HEK293T (cell line): ENCODE data around the gene FBXW8.

Source experiments
- CTCF ChIA-PET: fragments of 350-600 bp; formaldehyde crosslinking; extraction: SDS; loops from one replicate; lab custom pipeline; 2021; ENCODE audit warnings: antibody characterized with exemption, inconsistent platforms; lab: Yijun Ruan, JAX
- POLR2A ChIA-PET: fragments of 350-600 bp; formaldehyde crosslinking; extraction: SDS; loops from one replicate; lab custom pipeline; 2020; ENCODE audit warnings: antibody characterized with exemption, inconsistent platforms; lab: Yijun Ruan, JAX
- DNase-seq: peaks from one replicate; pipeline ENCODE4 v3.0.0; 2012; ENCODE audit warnings: mixed read lengths; ENCODE audit errors: extremely low spot score
- ARNT ChIP-seq: fragments of 450-650 bp; IDR thresholded peaks from 2 replicates; pipeline ENCODE4 v1.6.1; 2017; ENCODE audit warnings: mild to moderate bottlenecking
- BHLHE40 ChIP-seq: fragments of 450-650 bp; IDR thresholded peaks from 2 replicates; pipeline ENCODE4 v1.6.1; 2016; ENCODE audit warnings: mild to moderate bottlenecking, moderate library complexity, borderline replicate concordance
- CTBP1 ChIP-seq: fragments of 450-650 bp; IDR thresholded peaks from 2 replicates; pipeline ENCODE4 v1.6.1; 2016; ENCODE audit warnings: borderline replicate concordance
- ELF4 ChIP-seq: fragments of 450-650 bp; IDR thresholded peaks from 2 replicates; pipeline ENCODE4 v1.6.1; 2017; ENCODE audit warnings: antibody characterized with exemption
- FOXA1 ChIP-seq: fragments of 450-650 bp; IDR thresholded peaks from 2 replicates; pipeline ENCODE4 v1.6.1; 2016; ENCODE audit warnings: mild to moderate bottlenecking
- FOXK2 ChIP-seq: fragments of 450-650 bp; IDR thresholded peaks from 2 replicates; pipeline ENCODE4 v1.6.1; 2016; ENCODE audit warnings: mild to moderate bottlenecking
- FOXM1 ChIP-seq: fragments of 450-650 bp; IDR thresholded peaks from 2 replicates; pipeline ENCODE4 v1.6.1; 2017; ENCODE audit warnings: mild to moderate bottlenecking, borderline replicate concordance
- HDGF ChIP-seq: fragments of 450-650 bp; IDR thresholded peaks from 2 replicates; pipeline ENCODE4 v1.6.1; 2017; ENCODE audit warnings: antibody characterized with exemption, borderline replicate concordance
- L3MBTL2 ChIP-seq: fragments of 450-650 bp; conservative IDR thresholded peaks from 2 replicates; pipeline ENCODE4 v1.6.1; 2016; ENCODE audit warnings: mild to moderate bottlenecking
- LEF1 ChIP-seq: fragments of 450-650 bp; IDR thresholded peaks from 2 replicates; pipeline ENCODE4 v1.6.1; 2017; ENCODE audit warnings: mild to moderate bottlenecking, borderline replicate concordance
- NFRKB ChIP-seq: fragments of 450-650 bp; IDR thresholded peaks from 2 replicates; pipeline ENCODE4 v1.6.1; 2016; ENCODE audit warnings: mild to moderate bottlenecking, moderate library complexity
- PKNOX1 ChIP-seq: fragments of 450-650 bp; IDR thresholded peaks from 2 replicates; pipeline ENCODE4 v1.6.1; 2016
- SP1 ChIP-seq: fragments of 450-650 bp; IDR thresholded peaks from 2 replicates; pipeline ENCODE4 v1.6.1; 2017
- SUZ12 ChIP-seq: fragments of 450-650 bp; IDR thresholded peaks from 2 replicates; pipeline ENCODE4 v1.6.1; 2016; ENCODE audit warnings: mild to moderate bottlenecking
- TARDBP ChIP-seq: fragments of 450-650 bp; IDR thresholded peaks from 2 replicates; pipeline ENCODE4 v1.6.1; 2016
- ZNF384 ChIP-seq: fragments of 450-650 bp; IDR thresholded peaks from 2 replicates; pipeline ENCODE4 v1.6.1; 2016

The FBXW8 gene

GRCh38 chr12:116962783-116963356 is 52.1 kb downstream of the FBXW8 start:
- TF ChIP-seq PKNOX1 (no peak), ZNF384 (no peak), SUZ12 (no peak), FOXA1 (no peak), FOXM1 (no peak), HDGF (no peak), NFRKB (no peak), BHLHE40 (no peak), FOXK2 (no peak), TARDBP (no peak), ELF4 (no peak), SP1 (no peak), CTBP1 (no peak), ARNT (no peak), L3MBTL2 (no peak), LEF1 (no peak)
- ChIA-PET POLR2A (no interaction called here), CTCF (no interaction called here)
- DNase-seq: no peak

- DNase-seq: no peak
- ChIA-PET POLR2A (no interaction called here), CTCF (no interaction called here)
- no peak for TF ChIP-seq CTBP1
- no peak for TF ChIP-seq SUZ12
- TF ChIP-seq HDGF: no peak
- no peak for TF ChIP-seq L3MBTL2
- TF ChIP-seq ELF4: no peak
- TF ChIP-seq BHLHE40: no peak
- no peak for TF ChIP-seq FOXM1
- TF ChIP-seq NFRKB: no peak
- TF ChIP-seq PKNOX1: no peak
- no peak for TF ChIP-seq TARDBP
- TF ChIP-seq ZNF384: no peak
Measured at GRCh38 chr12:116964054-116965050, 53.6 kb downstream of the FBXW8 start.

- TF ChIP-seq PKNOX1 (no peak), SP1 (no peak), L3MBTL2 (no peak)
- no peak for DNase-seq
- ChIA-PET POLR2A (no interaction called here), CTCF (no interaction called here)
Measured at GRCh38 chr12:116968986-116969385, 58.2 kb downstream of the FBXW8 start.

- POLR2A ChIA-PET: no interaction called here
- CTCF ChIA-PET: no interaction called here
Measured at GRCh38 chr12:116969615-116970585, 59.1 kb downstream of the FBXW8 start.

More at GRCh38 chr12:116969615-116970585, 59.1 kb downstream of the FBXW8 start:
- DNase-seq: no peak
- TF ChIP-seq FOXA1 (no peak), TARDBP (no peak), SUZ12 (no peak), BHLHE40 (no peak), ZNF384 (no peak), ARNT (no peak), PKNOX1 (no peak), LEF1 (no peak), SP1 (no peak), HDGF (no peak), ELF4 (no peak), NFRKB (no peak), L3MBTL2 (no peak), FOXK2 (no peak), CTBP1 (no peak), FOXM1 (no peak)
